Measurements from ENCODE around the gene TMEM61. TPM values are rescaled to one million over a fixed set of nuclear protein-coding genes. Genes with fewer than 3 reads are reported as not detected.
"Not testable (repeated sequence)": the region's sequence is repeated elsewhere in the genome, so short reads cannot be mapped to it uniquely, and the experiment has no call there.

TMEM61 gene
- total RNA-seq, 1 experiment from 2014 or later, result 0.95 TPM

DNA sequence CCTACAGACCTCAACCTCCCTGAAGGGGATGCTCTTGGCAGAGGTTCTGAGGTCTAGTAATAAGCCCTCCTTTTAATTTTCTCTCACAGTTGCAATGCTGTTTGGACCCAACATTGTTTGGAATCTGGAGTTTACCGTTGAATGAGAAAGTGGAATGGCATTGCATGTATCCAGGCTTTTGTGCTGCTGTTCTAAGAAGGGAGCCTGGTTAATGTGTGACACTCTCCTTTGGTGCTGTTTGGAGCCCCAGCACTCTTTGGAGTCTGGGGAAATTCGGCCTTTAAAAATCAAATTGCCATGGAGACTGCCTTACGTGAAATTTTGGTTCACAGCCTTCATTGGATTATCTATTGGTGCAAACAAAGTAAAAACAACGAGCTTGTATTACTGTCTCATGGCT, 23.7 kb upstream of the TMEM61 start:
- Histone ChIP-seq H2AFZ (ENCODE audit: low read length) (no peak overlapping the region), H3K36me3 (ENCODE audit: low read depth, low read length) (no peaks in the 10 kb centered on the region), H3K9me2 (replicated peaks; ENCODE audit: low read length) (no peaks in the 10 kb centered on the region), H3K4me3 (ENCODE audit: low read length) (no peak overlapping the region), H3K9ac (ENCODE audit: low read length) (no peak overlapping the region), H3K27ac (ENCODE audit: low read length) (no peak overlapping the region), H3K27me3 (ENCODE audit: low read length) (no peaks in the 10 kb centered on the region), H3K4me2 (ENCODE audit: low read length) (no peak overlapping the region), H3K4me1 (ENCODE audit: insufficient read depth, low read length) (peaks cover 44% of the 10 kb centered on the region), H4K20me1 (ENCODE audit: low read length) (no peaks in the 10 kb centered on the region), H3F3A (ENCODE audit: low read length, unreplicated experiment) (no peaks in the 10 kb centered on the region), H3K9me3 (ENCODE audit: low read length) (no peaks in the 10 kb centered on the region), H3K79me2 (ENCODE audit: low read length) (no peaks in the 10 kb centered on the region)
- intact Hi-C loops (cut with micrococcal nuclease), result no loop called here
- CTCF ChIA-PET, result no interaction called here
- TF ChIP-seq, protein P1, sequence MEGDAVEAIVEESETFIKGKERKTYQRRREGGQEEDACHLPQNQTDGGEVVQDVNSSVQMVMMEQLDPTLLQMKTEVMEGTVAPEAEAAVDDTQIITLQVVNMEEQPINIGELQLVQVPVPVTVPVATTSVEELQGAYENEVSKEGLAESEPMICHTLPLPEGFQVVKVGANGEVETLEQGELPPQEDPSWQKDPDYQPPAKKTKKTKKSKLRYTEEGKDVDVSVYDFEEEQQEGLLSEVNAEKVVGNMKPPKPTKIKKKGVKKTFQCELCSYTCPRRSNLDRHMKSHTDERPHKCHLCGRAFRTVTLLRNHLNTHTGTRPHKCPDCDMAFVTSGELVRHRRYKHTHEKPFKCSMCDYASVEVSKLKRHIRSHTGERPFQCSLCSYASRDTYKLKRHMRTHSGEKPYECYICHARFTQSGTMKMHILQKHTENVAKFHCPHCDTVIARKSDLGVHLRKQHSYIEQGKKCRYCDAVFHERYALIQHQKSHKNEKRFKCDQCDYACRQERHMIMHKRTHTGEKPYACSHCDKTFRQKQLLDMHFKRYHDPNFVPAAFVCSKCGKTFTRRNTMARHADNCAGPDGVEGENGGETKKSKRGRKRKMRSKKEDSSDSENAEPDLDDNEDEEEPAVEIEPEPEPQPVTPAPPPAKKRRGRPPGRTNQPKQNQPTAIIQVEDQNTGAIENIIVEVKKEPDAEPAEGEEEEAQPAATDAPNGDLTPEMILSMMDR (conservative IDR thresholded peaks at IDR 0.05; ENCODE audit: low read depth, low read length), result no peak
- TF ChIP-seq EZH2phosphoT487 (IDR thresholded peaks at IDR 0.05; ENCODE audit: borderline replicate concordance, low read length), result no peak
- no peak for TF ChIP-seq EZH2 (IDR thresholded peaks at IDR 0.05; ENCODE audit: low read length, unreplicated experiment)
- no TSS peak for BruUV-seq (replicated peaks)
- POLR2A ChIA-PET (ENCODE audit: unreplicated experiment), result no interaction called here
- DNase-seq (no peak), ATAC-seq (no peak)

DNA sequence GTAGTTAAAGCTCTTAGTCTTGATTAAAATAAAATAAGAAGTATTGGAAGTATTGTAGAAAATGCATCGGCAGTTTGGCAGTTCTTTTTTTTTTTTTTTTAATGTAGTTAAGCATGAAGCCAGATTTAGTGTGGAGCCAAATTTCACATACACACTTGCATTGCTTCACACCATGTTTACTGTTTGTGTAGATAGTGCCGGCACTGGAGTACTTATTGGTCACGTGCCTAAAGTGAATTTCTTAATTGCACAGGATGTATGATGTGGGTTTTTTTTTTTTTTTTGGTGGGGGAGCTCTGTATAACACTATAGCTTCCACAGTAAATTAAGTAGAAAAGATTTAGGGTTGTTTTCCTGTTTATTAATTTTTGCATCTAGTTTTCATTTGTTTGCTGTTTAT, 21.2 kb upstream of the TMEM61 start:
- intact Hi-C loops (cut with micrococcal nuclease), result no loop called here
- Histone ChIP-seq H3K4me2 (ENCODE audit: low read length) (no peak overlapping the region), H3K36me3 (ENCODE audit: low read depth, low read length) (no peaks in the 10 kb centered on the region), H2AFZ (ENCODE audit: low read length) (no peak overlapping the region), H3K9me3 (ENCODE audit: low read length) (no peaks in the 10 kb centered on the region), H3K9ac (ENCODE audit: low read length) (no peak overlapping the region), H3K4me3 (ENCODE audit: low read length) (no peak overlapping the region), H4K20me1 (ENCODE audit: low read length) (no peaks in the 10 kb centered on the region), H3K4me1 (ENCODE audit: insufficient read depth, low read length) (peaks cover 25% of the 10 kb centered on the region), H3K27ac (ENCODE audit: low read length) (no peak overlapping the region), H3K27me3 (ENCODE audit: low read length) (no peaks in the 10 kb centered on the region), H3K79me2 (ENCODE audit: low read length) (no peaks in the 10 kb centered on the region), H3F3A (ENCODE audit: low read length, unreplicated experiment) (no peaks in the 10 kb centered on the region), H3K9me2 (replicated peaks; ENCODE audit: low read length) (no peaks in the 10 kb centered on the region)
- CTCF ChIA-PET, result no interaction called here
- POLR2A ChIA-PET (ENCODE audit: unreplicated experiment), result no interaction called here
- DNase-seq (no peak), ATAC-seq (no peak)
- BruUV-seq (replicated peaks), result no TSS peak
- TF ChIP-seq EZH2 (IDR thresholded peaks at IDR 0.05; ENCODE audit: low read length, unreplicated experiment) (no peak), EZH2phosphoT487 (IDR thresholded peaks at IDR 0.05; ENCODE audit: borderline replicate concordance, low read length) (no peak)
- TF ChIP-seq, protein P1 (conservative IDR thresholded peaks at IDR 0.05; ENCODE audit: low read depth, low read length), result no peak

DNA sequence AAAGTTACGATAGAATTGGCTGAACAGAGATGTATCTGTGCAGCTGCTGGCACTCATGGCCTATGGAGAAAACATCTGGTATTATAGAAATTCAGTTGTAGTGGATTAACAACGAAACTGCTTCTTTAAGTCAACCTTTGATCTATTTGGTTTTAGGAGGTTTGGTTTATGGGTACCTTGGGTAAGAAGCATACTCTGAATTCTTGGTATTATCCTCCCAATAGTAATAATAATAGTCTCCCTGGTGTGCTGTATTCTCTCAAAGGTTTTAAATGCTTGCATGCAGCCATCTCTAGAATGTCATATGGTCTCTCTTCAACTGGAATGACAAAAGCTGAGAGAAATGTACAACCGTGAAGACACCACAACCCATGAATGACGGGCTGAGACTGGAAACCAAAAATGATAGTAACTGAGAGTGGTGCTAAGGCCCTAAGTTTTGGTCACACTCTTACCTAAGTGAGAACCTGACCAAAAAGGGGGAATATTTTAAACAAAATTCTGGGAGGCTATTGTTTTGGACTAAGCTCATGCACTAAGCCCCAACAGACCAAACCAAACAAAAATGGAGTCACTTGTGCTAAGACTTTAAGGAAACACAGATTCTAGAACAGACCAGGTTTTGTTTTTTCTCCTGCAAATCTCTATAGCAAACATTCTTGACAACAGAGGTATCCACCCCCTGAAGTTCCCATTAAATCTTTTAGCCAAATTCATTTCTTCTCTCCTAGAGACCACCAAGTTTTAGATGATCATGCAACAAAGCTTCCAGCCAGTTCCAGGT, 17.6 kb upstream of the TMEM61 start:
- no peak for TF ChIP-seq EZH2phosphoT487 (IDR thresholded peaks at IDR 0.05; ENCODE audit: borderline replicate concordance, low read length)
- TF ChIP-seq, protein P1 (conservative IDR thresholded peaks at IDR 0.05; ENCODE audit: low read depth, low read length), result no peak
- TF ChIP-seq EZH2 (IDR thresholded peaks at IDR 0.05; ENCODE audit: low read length, unreplicated experiment), result no peak
- no peak overlapping the region for H3K27ac ChIP-seq (ENCODE audit: low read length)
- H3K4me1 ChIP-seq (ENCODE audit: insufficient read depth, low read length), result peaks cover 23% of the 10 kb centered on the region
- no peak overlapping the region for H3K9ac ChIP-seq (ENCODE audit: low read length)
- no peak overlapping the region for H3K4me2 ChIP-seq (ENCODE audit: low read length)
- ChIA-PET CTCF (no interaction called here), POLR2A (ENCODE audit: unreplicated experiment) (no interaction called here)
- H3K27me3 ChIP-seq (ENCODE audit: low read length), result no peaks in the 10 kb centered on the region
- intact Hi-C loops (cut with micrococcal nuclease), result no loop called here
- no peaks in the 10 kb centered on the region for H4K20me1 ChIP-seq (ENCODE audit: low read length)
- DNase-seq (no peak), ATAC-seq (no peak)
- H3K79me2 ChIP-seq (ENCODE audit: low read length), result no peaks in the 10 kb centered on the region
- H3K9me2 ChIP-seq (replicated peaks; ENCODE audit: low read length), result no peaks in the 10 kb centered on the region
- no TSS peak for BruUV-seq (replicated peaks)
- no peak overlapping the region for H3K4me3 ChIP-seq (ENCODE audit: low read length)
- H3K36me3 ChIP-seq (ENCODE audit: low read depth, low read length), result no peaks in the 10 kb centered on the region
- no peak overlapping the region for H2AFZ ChIP-seq (ENCODE audit: low read length)
- H3K9me3 ChIP-seq (ENCODE audit: low read length), result no peaks in the 10 kb centered on the region
- H3F3A ChIP-seq (ENCODE audit: low read length, unreplicated experiment), result no peaks in the 10 kb centered on the region

DNA sequence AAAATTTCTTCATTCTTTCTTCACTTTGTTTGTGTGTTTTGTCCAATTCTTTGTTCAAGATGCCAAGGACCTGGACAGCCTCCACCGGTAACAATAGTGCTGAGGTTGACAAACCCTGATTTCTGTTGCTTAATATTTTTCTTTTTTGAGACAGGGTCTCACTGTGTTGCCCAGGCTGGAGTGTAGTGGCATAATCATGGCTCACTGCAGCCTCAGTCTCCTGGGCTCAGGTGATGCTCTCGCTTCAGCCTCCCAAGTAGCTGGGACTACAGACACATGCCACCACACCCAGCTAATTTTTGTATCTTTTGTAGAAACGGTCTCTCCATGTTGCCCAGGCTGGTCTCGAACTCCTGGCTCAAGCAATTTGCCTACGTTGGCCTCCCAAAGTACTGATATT, 16.6 kb upstream of the TMEM61 start:
- H3K36me3 ChIP-seq (ENCODE audit: low read depth, low read length); H3K9ac ChIP-seq (ENCODE audit: low read length); CTCF ChIA-PET; H3F3A ChIP-seq (ENCODE audit: low read length, unreplicated experiment); H2AFZ ChIP-seq (ENCODE audit: low read length); H3K9me3 ChIP-seq (ENCODE audit: low read length); POLR2A ChIA-PET (ENCODE audit: unreplicated experiment); DNase-seq; H3K9me2 ChIP-seq (replicated peaks; ENCODE audit: low read length); H3K4me3 ChIP-seq (ENCODE audit: low read length); H3K4me2 ChIP-seq (ENCODE audit: low read length); H4K20me1 ChIP-seq (ENCODE audit: low read length); BruUV-seq (replicated peaks); H3K79me2 ChIP-seq (ENCODE audit: low read length); H3K27ac ChIP-seq (ENCODE audit: low read length); H3K27me3 ChIP-seq (ENCODE audit: low read length); ATAC-seq; intact Hi-C loops (cut with micrococcal nuclease): not testable (repeated sequence)
- peaks cover 24% of the 10 kb centered on the region for H3K4me1 ChIP-seq (ENCODE audit: insufficient read depth, low read length)

All from PC-3 (cell line).